GM12801 (cell line): ENCODE results near the gene BCAP29.

ENCODE experiments used
- CTCF ChIP-seq: IDR thresholded peaks from one replicate; pipeline ENCODE4 v1.5.1; 2011; ENCODE audit warnings: control low read depth; ENCODE audit not compliant: insufficient read length; ENCODE audit errors: extremely low read depth

Gene BCAP29

GRCh38 chr7:107579885-107580715, at the start of gene BCAP29:
BCAP29 (plus strand) TSS chr7:107580246; CDS start chr7:107580773, 527 bp downstream.
- TF ChIP-seq CTCF: no peak

GRCh38 chr7:107530751-107531150, 49.3 kb upstream of the BCAP29 start:
- TF ChIP-seq CTCF: no peak

- no peak for TF ChIP-seq CTCF
These were observed 45.9 kb upstream of the BCAP29 start for GRCh38 chr7:107534139-107534538.

- no peak for TF ChIP-seq CTCF
These were observed 42.0 kb upstream of the BCAP29 start for GRCh38 chr7:107538001-107538400.

GRCh38 chr7:107543338-107543993, 36.6 kb upstream of the BCAP29 start:
- no peak for TF ChIP-seq CTCF

- TF ChIP-seq CTCF: no peak
These were observed 35.0 kb upstream of the BCAP29 start for GRCh38 chr7:107544848-107545591.

GRCh38 chr7:107551936-107552335, 28.1 kb upstream of the BCAP29 start:
- TF ChIP-seq CTCF: no peak
